ENCODE results near the gene ANKRD39. TPM values are rescaled to one million over a fixed set of nuclear protein-coding genes. Genes with fewer than 3 reads are reported as not detected.

ANKRD39 gene
- total RNA-seq, 1 experiment from 2014 or later, result 29.4 TPM

- TF ChIP-seq CTCF (conservative IDR thresholded peaks at IDR 0.05; ENCODE audit: low read depth, low read length) (no peak), EZH2phosphoT487 (IDR thresholded peaks at IDR 0.05; ENCODE audit: borderline replicate concordance, low read length) (no peak), EZH2 (IDR thresholded peaks at IDR 0.05; ENCODE audit: low read length, unreplicated experiment) (no peak)
- intact Hi-C loops (cut with micrococcal nuclease), result loop anchor here (5.0 kb wide), 1 partner anchor 168 kb away; the partner anchor contains the start of gene KANSL3
- no peak overlapping the region for H3K4me2 ChIP-seq (ENCODE audit: low read length)
- no peak overlapping the region for H3K4me3 ChIP-seq (ENCODE audit: low read length)
- DNase-seq (no peak), ATAC-seq (no peak)
- no peaks in the 10 kb centered on the region for H3K4me1 ChIP-seq (ENCODE audit: insufficient read depth, low read length)
- BruUV-seq (replicated peaks), result no TSS peak
- no peaks in the 10 kb centered on the region for H3K9me3 ChIP-seq (ENCODE audit: low read length)
- no peaks in the 10 kb centered on the region for H3F3A ChIP-seq (ENCODE audit: low read length, unreplicated experiment)
- ChIA-PET CTCF (no interaction called here), POLR2A (ENCODE audit: unreplicated experiment) (no interaction called here)
- H3K9ac ChIP-seq (ENCODE audit: low read length), result no peak overlapping the region
- no peak overlapping the region for H2AFZ ChIP-seq (ENCODE audit: low read length)
- peaks cover 3% of the 10 kb centered on the region; the same call in 1 of the 2 replicates for H3K36me3 ChIP-seq (ENCODE audit: low read depth, low read length)
- H3K79me2 ChIP-seq (ENCODE audit: low read length), result no peaks in the 10 kb centered on the region
- no peaks in the 10 kb centered on the region for H3K27me3 ChIP-seq (ENCODE audit: low read length)
- no peaks in the 10 kb centered on the region for H4K20me1 ChIP-seq (ENCODE audit: low read length)
- H3K9me2 ChIP-seq (replicated peaks; ENCODE audit: low read length), result no peaks in the 10 kb centered on the region
- H3K27ac ChIP-seq (ENCODE audit: low read length), result no peak overlapping the region
These were observed 52.8 kb downstream of the ANKRD39 start for GRCh38 chr2:96804986-96805385.

- no peaks in the 10 kb centered on the region for H3K79me2 ChIP-seq (ENCODE audit: low read length)
- H3K27ac ChIP-seq (ENCODE audit: low read length), result no peak overlapping the region
- no TSS peak for BruUV-seq (replicated peaks)
- POLR2A ChIA-PET (ENCODE audit: unreplicated experiment), result no interaction called here
- DNase-seq (no peak), ATAC-seq (no peak)
- no peaks in the 10 kb centered on the region for H3K4me1 ChIP-seq (ENCODE audit: insufficient read depth, low read length)
- H3K4me2 ChIP-seq (ENCODE audit: low read length), result no peak overlapping the region
- no peak for TF ChIP-seq EZH2phosphoT487 (IDR thresholded peaks at IDR 0.05; ENCODE audit: borderline replicate concordance, low read length)
- no peak for TF ChIP-seq EZH2 (IDR thresholded peaks at IDR 0.05; ENCODE audit: low read length, unreplicated experiment)
- TF ChIP-seq CTCF (conservative IDR thresholded peaks at IDR 0.05; ENCODE audit: low read depth, low read length), result no peak
- H4K20me1 ChIP-seq (ENCODE audit: low read length), result no peaks in the 10 kb centered on the region
- peaks cover 3% of the 10 kb centered on the region; the same call in 1 of the 2 replicates for H3K36me3 ChIP-seq (ENCODE audit: low read depth, low read length)
- no peaks in the 10 kb centered on the region for H3K27me3 ChIP-seq (ENCODE audit: low read length)
- H3K4me3 ChIP-seq (ENCODE audit: low read length), result no peak overlapping the region
- no peak overlapping the region for H3K9ac ChIP-seq (ENCODE audit: low read length)
- H3F3A ChIP-seq (ENCODE audit: low read length, unreplicated experiment), result no peaks in the 10 kb centered on the region
- H2AFZ ChIP-seq (ENCODE audit: low read length), result no peak overlapping the region
- CTCF ChIA-PET, result no interaction called here
- no peaks in the 10 kb centered on the region for H3K9me3 ChIP-seq (ENCODE audit: low read length)
- H3K9me2 ChIP-seq (replicated peaks; ENCODE audit: low read length), result no peaks in the 10 kb centered on the region
- intact Hi-C loops (cut with micrococcal nuclease), result loop anchor here (5.0 kb wide), 1 partner anchor 165 kb away; the partner anchor contains the start of gene KANSL3
These were observed 55.1 kb downstream of the ANKRD39 start for GRCh38 chr2:96802721-96803120.

- ChIA-PET POLR2A (ENCODE audit: unreplicated experiment) (no interaction called here), CTCF (no interaction called here)
- TF ChIP-seq EZH2phosphoT487 (IDR thresholded peaks at IDR 0.05; ENCODE audit: borderline replicate concordance, low read length) (no peak), CTCF (conservative IDR thresholded peaks at IDR 0.05; ENCODE audit: low read depth, low read length) (no peak), EZH2 (IDR thresholded peaks at IDR 0.05; ENCODE audit: low read length, unreplicated experiment) (no peak)
- Histone ChIP-seq H2AFZ (ENCODE audit: low read length) (no peak overlapping the region), H3K9ac (ENCODE audit: low read length) (no peak overlapping the region), H3F3A (ENCODE audit: low read length, unreplicated experiment) (no peaks in the 10 kb centered on the region), H3K9me2 (replicated peaks; ENCODE audit: low read length) (no peaks in the 10 kb centered on the region), H4K20me1 (ENCODE audit: low read length) (no peaks in the 10 kb centered on the region), H3K27ac (ENCODE audit: low read length) (no peak overlapping the region), H3K36me3 (ENCODE audit: low read depth, low read length) (peaks cover 3% of the 10 kb centered on the region; the same call in 1 of the 2 replicates), H3K79me2 (ENCODE audit: low read length) (no peaks in the 10 kb centered on the region), H3K4me2 (ENCODE audit: low read length) (no peak overlapping the region), H3K9me3 (ENCODE audit: low read length) (no peaks in the 10 kb centered on the region), H3K4me1 (ENCODE audit: insufficient read depth, low read length) (no peaks in the 10 kb centered on the region), H3K4me3 (ENCODE audit: low read length) (no peak overlapping the region), H3K27me3 (ENCODE audit: low read length) (no peaks in the 10 kb centered on the region)
- BruUV-seq (replicated peaks), result no TSS peak
- intact Hi-C loops (cut with micrococcal nuclease), result loop anchor here (2.0 to 5.0 kb wide), 3 partner anchors 41 to 165 kb away; partner anchors contain the start of genes CNNM4, KANSL3 and LMAN2L
- ATAC-seq, result no peak
- no peak for DNase-seq
These were observed 55.8 kb downstream of the ANKRD39 start for GRCh38 chr2:96801786-96802595.

Data from PC-3 (cell line).